Naive B cell (primary cell): Measurements from ENCODE around the gene SNRNP40. TPM values are rescaled to one million over a fixed set of nuclear protein-coding genes. Genes with fewer than 3 reads are reported as not detected.
A peak's percentile ranks its signal among the peaks of the same experiment; 100 is the strongest.
"Not testable (repeated sequence)": the region's sequence is repeated elsewhere in the genome, so short reads cannot be mapped to it uniquely, and the experiment has no call there.

Source experiments
- ATAC-seq, 2 donors: fragments of 150-1000 bp; cut with Tn5 transposase; 2 replicates each; pipeline ENCODE4 v1.10.0; 2021; ENCODE audit warnings: low read depth in 2 of 2, mild to moderate bottlenecking in 2 of 2, moderate library complexity in 2 of 2
- DNase-seq: peaks from one replicate; pipeline ENCODE4 v3.0.0; 2022
- H3K27ac Mint-ChIP-seq, 6 donors: one replicate each; pipeline ENCODE4 v1.8.0; 2020 to 2022; ENCODE audit warnings: mild to moderate bottlenecking in 6 of 6, mixed read lengths in 6 of 6, moderate library complexity in 5 of 6, inconsistent platforms in 2 of 6
- H3K27me3 Mint-ChIP-seq, 3 donors: one replicate each; pipeline ENCODE4 v1.8.0; 2021 to 2022; ENCODE audit warnings: mixed read lengths in 3 of 3, mild to moderate bottlenecking in 1 of 3
- H3K36me3 Mint-ChIP-seq, 2 donors: one replicate each; pipeline ENCODE4 v1.8.0; 2020 to 2022; ENCODE audit warnings: mixed read lengths in 2 of 2, inconsistent platforms in 1 of 2, mild to moderate bottlenecking in 1 of 2
- H3K4me1 Mint-ChIP-seq, 3 donors: one replicate each; pipeline ENCODE4 v1.8.0; 2020 to 2022; ENCODE audit warnings: mixed read lengths in 3 of 3, inconsistent platforms in 1 of 3, mild to moderate bottlenecking in 1 of 3, moderate library complexity in 1 of 3
- H3K4me3 Mint-ChIP-seq, 8 donors: one replicate each; pipeline ENCODE4 v1.8.0; 2020 to 2022; ENCODE audit warnings: mild to moderate bottlenecking in 8 of 8, mixed read lengths in 8 of 8, moderate library complexity in 8 of 8, inconsistent platforms in 2 of 8
- H3K9me3 Mint-ChIP-seq, 7 donors: one replicate each; pipeline ENCODE4 v1.8.0; 2020 to 2022; ENCODE audit warnings: mixed read lengths in 7 of 7, mild to moderate bottlenecking in 5 of 7, inconsistent platforms in 2 of 7, moderate library complexity in 1 of 7
- polyA plus RNA-seq, 6 donors: library from polyadenylated mRNA; unstranded; fragments of 300-500 nt; fragmentation: Illumina TruSeq; gene quantifications; one replicate each; pipeline ENCODE4 v1.2.3, GENCODE V29; 2021; ENCODE audit warnings: low read depth in 6 of 6

Gene SNRNP40
- polyA plus RNA-seq, 6 donors from 2014 or later: 61.8 to 97.0 (median 90.0) TPM

DNA sequence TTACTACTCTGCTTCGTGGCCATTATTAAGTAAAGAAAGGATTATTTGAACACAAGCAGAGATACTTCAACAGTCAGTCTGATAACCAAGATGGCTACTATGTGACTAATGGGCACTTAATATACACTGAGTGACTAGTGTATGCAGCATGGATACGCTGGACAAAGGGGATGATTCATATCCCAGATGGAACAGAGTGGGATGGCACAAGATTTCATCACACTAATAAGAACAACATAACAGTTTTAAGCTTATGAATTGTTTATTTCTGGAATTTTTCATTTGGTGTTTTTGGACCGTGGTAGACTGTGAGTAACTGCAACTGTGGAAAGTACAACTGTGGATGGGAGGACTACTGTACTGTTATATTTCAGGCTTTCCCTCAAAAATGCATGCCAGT, 9.7 kb upstream of the SNRNP40 start:
- Mint-ChIP-seq H3K9me3 (no peaks in the 10 kb centered on the region), H3K27ac (no peak overlapping the region), H3K4me3 (no peak overlapping the region), H3K4me1 (peaks cover 7 to 19% (median 8%) of the 10 kb centered on the region in 3 donors), H3K36me3 (peaks cover 9 to 13% of the 10 kb centered on the region in 2 donors), H3K27me3 (no peaks in the 10 kb centered on the region)
- DNase-seq: no peak
- no peak for ATAC-seq

DNA sequence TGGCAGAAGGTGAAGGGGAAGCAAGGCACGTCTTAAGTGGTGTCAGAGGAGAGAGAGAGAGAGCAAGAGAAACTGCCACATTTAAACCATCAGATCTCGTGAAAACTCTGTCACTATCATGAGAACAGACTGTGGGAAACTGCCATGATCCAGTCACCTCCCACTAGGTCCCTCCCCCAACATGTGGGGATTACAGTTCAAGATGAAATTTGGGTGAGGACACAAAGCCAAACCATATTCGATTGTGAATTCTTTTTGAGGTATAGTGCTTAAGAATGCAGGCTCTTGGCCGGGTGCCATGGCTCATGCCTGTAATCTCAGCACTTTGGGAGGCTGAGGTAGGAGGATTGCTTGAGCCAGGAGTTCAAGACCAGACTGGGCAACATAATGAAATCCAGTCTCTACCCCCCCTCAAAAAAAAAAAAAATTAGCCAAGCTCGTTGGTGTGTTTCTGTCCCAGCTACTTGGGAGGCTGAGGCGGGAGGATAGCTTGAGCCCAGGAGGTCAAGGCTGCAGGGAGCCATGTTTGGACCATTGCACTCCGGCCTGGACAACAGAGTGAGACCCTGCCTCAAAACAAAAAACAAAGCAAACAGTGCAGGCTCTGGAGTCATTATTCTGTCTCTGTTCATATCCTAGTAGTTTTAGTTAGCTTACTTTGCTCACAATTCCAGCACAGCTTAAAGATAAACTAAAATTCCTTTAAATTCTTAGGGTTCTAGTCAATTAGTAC, 6.3 kb upstream of the SNRNP40 start:
- Mint-ChIP-seq H3K27ac (no peak overlapping the region), H3K9me3 (no peaks in the 10 kb centered on the region), H3K36me3 (no peaks in the 10 kb centered on the region), H3K4me3 (no peak overlapping the region), H3K4me1 (peaks cover 7 to 28% (median 26%) of the 10 kb centered on the region in 3 donors), H3K27me3 (no peaks in the 10 kb centered on the region)
- DNase-seq (no peak), ATAC-seq (no peak)

DNA sequence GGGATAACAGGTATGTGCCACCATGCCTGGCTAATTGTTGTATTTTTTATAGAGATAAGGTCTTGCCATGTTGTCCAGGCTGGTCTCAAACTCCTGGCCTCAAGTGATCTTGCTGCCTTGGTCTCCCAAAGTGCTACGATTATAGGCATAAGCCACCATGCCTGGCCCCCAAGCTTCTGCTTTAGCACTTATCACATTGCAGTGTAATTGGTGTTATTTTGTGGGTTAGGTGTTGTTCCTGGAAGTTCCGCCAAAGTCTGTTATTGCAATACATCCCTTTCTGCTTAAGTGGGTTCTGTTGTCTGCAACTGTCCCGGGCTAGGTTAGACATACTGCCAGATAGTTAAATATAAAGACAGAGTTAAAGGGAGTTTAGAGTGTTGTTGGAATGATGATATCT, 3.6 kb upstream of the SNRNP40 start:
- DNase-seq: no peak
- H3K27ac Mint-ChIP-seq: peak overlapping the region in 2 of 6 donors; percentile 9 to 50
- H3K4me1 Mint-ChIP-seq: peaks cover 7 to 28% (median 24%) of the 10 kb centered on the region in 3 donors
- no peak for ATAC-seq
- no peaks in the 10 kb centered on the region for H3K27me3 Mint-ChIP-seq
- no peaks in the 10 kb centered on the region for H3K36me3 Mint-ChIP-seq
- H3K4me3 Mint-ChIP-seq: peak overlapping the region in 1 of 8 donors; percentile 30
- H3K9me3 Mint-ChIP-seq: no peaks in the 10 kb centered on the region

DNA sequence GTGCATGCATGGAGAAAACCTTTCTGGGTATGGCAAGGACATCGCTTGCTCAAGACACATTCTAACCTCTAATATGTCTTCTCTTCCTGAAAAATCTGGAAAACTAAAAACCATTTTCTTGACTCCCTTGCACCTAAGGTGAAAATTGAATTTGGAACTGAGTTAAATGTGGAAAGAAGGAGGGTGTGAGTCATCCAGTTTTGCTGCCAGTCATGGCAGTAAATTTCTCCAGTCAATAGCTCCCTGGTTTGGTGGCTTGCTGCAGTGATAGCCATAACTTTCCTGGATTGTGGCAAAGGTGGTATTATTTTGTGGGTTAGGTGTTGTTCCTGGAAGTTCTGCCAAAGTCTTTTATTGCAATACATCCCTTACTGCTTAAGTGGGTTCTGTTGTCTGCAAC, 2.8 kb upstream of the SNRNP40 start:
- Mint-ChIP-seq H3K4me1 (peaks cover 7 to 28% (median 24%) of the 10 kb centered on the region in 3 donors), H3K27ac (peak overlapping the region in 2 of 6 donors; percentile 40 to 46), H3K4me3 (peak overlapping the region in 1 of 8 donors; percentile 3), H3K36me3 (no peaks in the 10 kb centered on the region), H3K27me3 (no peaks in the 10 kb centered on the region), H3K9me3 (no peaks in the 10 kb centered on the region)
- ATAC-seq: no peak
- DNase-seq: no peak

DNA sequence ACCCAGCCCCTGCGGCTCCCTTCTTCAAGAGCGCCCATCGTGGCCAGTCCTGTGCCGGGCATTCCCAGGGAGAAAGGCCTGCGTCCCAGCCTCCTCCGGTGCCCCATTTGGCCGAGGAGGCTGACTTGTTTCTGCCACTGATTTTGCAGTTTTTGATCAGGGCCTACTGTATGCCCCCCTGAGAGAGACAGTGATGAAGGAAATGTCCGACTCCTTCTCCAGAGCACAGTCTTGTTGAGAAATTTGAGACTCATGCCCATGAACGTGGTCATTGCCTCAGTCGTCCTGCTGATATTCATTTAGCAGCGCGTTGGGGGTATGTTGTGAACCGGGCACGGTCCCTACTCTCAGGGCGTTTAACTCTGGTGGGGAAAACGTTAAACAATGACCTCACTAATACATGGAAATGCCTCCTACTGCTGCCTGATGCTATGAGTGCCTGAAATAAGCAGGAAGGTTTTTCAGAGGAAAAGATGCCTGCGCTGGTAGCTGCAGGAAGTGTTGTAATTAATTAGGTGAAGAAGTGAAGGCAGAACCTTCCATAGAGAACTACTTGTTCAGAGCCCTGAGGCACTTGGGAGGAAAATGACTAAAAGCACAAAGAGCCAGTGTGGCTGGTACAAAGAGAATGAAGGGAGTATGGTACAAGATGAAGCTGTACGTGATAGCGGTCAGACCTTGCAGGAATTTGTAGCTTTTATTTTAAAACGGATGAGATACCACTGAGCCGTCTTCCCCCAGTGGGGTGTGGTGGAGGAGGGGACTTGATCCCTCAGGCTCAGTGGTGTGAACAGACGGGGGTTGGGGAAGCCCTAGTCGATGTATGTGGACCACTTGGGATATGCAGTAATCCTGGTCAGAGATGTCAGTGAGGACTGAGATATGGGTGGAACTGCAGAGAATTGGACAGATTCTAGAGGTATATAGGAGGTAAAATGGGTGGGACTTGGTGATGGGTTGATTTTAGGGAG, 974 bp upstream of the SNRNP40 start:
- Mint-ChIP-seq H3K9me3 (no peaks in the 10 kb centered on the region), H3K27me3 (no peaks in the 10 kb centered on the region), H3K36me3 (peaks cover 0 to 9% of the 10 kb centered on the region in 2 donors), H3K4me3 (no peak overlapping the region), H3K4me1 (peaks cover 11 to 30% (median 24%) of the 10 kb centered on the region in 3 donors), H3K27ac (no peak overlapping the region)
- DNase-seq: no peak
- no peak for ATAC-seq

DNA sequence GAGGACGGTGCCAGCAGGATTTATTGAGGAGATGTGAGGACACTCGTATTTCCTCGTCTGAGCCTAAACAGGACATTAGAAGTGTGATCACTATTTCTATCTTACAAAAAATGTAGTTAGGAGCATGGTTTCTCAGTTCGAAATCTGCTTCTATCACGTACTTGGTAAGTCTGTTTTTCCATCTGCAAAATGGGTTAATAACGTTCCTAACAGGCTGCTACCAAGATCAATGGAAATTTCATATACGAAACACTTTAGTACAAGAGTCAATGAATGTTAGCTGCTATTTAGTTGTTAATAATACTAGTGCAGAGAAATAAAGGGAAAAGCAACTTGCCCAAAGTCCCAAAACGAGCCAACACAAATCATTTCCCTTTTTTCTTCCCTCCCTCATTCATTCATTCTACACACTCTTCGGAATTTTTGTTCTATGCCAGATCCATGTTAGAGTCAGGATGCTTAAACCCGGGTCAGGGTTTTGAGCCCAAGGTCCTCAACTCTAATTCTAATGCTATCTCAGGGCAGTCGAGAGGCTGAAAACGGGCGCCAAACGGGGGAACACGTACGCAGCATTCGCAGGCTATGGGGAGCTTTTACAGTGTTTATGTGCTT, 608 bp downstream of the SNRNP40 start:
- ATAC-seq (no peak), DNase-seq (no peak)
- Mint-ChIP-seq H3K4me1 (peaks cover 11 to 27% (median 19%) of the 10 kb centered on the region in 3 donors), H3K4me3 (no peak overlapping the region), H3K36me3 (peaks cover 0 to 12% of the 10 kb centered on the region in 2 donors), H3K9me3 (no peaks in the 10 kb centered on the region), H3K27me3 (no peaks in the 10 kb centered on the region), H3K27ac (peak overlapping the region in 1 of 6 donors; percentile 95)

DNA sequence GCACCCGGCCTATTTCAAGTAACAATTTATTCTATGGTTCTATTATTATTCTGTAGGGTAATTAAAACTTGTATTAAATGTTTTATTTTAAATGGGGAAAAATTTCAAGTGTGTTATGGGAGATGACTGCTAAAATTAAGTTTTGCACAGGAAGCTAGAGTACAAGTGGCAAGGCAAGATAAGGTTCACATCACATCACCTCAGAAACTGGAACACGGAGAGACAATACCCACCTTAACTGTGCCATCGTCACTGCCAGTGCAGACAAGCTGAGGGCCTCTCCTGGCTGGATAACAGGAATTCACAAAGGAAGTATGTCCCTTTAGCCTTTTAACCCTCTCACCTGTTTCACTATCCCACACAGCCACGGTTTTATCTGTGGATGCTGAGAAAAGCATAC, 7.6 kb downstream of the SNRNP40 start:
- H3K27me3 Mint-ChIP-seq: no peaks in the 10 kb centered on the region
- H3K9me3 Mint-ChIP-seq: no peaks in the 10 kb centered on the region
- ATAC-seq (no peak), DNase-seq (no peak)
- peak overlapping the region in 1 of 6 donors; percentile 47 for H3K27ac Mint-ChIP-seq
- peaks cover 15 to 31% of the 10 kb centered on the region in 2 donors for H3K36me3 Mint-ChIP-seq
- no peak overlapping the region for H3K4me3 Mint-ChIP-seq
- H3K4me1 Mint-ChIP-seq: peaks cover 7 to 16% (median 7%) of the 10 kb centered on the region in 3 donors

DNA sequence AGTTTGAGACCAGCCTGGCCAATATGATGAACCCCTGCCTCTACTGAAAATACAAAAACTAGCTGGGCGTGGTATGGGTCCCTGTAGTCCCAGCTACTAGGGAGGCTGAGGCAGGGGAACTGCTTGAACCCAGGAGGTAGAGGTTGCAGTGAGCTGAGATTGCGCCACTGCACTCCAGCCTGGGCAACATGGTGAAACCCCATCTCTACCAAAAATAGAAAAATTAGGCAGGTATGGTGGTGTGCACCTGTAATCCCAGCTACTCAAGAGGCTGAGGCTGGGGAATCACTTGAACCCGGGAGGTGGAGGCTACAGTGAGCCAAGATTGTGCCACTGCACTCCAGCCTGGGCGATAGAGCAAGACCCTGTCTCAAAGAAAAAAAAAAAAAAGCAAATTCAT, 8.8 kb downstream of the SNRNP40 start:
- not testable (repeated sequence) for H3K27me3 Mint-ChIP-seq, DNase-seq, H3K4me1 Mint-ChIP-seq, H3K4me3 Mint-ChIP-seq, ATAC-seq, H3K9me3 Mint-ChIP-seq
- Mint-ChIP-seq H3K36me3 (peaks cover 15 to 24% of the 10 kb centered on the region in 2 donors), H3K27ac (peak overlapping the region in 1 of 6 donors; percentile 69)

DNA sequence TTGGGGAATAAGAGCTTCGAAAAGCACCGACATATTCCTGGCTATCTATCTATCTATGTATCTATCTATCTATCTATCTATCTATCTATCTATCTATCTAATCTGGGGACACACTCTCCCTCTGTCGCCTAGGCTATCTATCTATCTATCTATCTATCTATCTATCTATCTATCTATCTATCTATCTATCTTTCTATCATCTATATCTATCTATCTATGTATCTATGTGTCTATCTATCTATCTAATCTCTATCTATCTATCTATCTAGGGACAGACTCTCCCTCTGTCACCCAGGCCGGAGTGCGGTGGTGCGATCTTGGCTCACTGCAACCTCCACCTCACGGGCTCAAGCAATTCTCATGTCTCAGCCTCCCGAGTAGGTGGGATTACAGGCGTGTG, 14.2 kb downstream of the SNRNP40 start:
- not testable (repeated sequence) for H3K27me3 Mint-ChIP-seq, H3K4me3 Mint-ChIP-seq, ATAC-seq, DNase-seq, H3K9me3 Mint-ChIP-seq, H3K27ac Mint-ChIP-seq, H3K4me1 Mint-ChIP-seq
- H3K36me3 Mint-ChIP-seq: peaks cover 20 to 26% of the 10 kb centered on the region in 2 donors

DNA sequence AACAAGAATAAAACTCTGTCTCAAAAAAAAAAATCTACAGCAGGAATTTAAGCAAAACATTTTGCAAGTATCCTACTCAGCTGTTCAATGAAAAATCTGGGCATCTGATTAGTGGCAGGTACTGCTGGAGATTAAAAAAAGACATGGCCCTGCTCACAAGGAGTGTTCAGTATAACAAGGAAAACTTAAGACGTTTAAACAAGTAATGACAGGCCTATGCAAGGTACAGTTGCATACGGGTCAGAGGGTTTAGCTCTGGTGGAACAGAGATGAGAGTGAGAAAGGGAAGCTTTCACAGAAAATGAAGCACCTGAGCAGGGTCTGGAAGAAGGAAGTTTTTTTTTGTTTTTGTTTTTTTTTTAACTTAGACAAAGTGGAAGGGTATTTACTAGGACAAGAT, 23.0 kb downstream of the SNRNP40 start:
- Mint-ChIP-seq H3K27ac (peak overlapping the region in 2 of 6 donors; percentile 54 to 59), H3K27me3 (no peaks in the 10 kb centered on the region), H3K36me3 (peaks cover 5 to 31% of the 10 kb centered on the region in 2 donors), H3K9me3 (no peaks in the 10 kb centered on the region), H3K4me3 (no peak overlapping the region), H3K4me1 (peaks cover 0 to 6% (median 0%) of the 10 kb centered on the region in 3 donors)
- ATAC-seq: no peak
- no peak for DNase-seq

DNA sequence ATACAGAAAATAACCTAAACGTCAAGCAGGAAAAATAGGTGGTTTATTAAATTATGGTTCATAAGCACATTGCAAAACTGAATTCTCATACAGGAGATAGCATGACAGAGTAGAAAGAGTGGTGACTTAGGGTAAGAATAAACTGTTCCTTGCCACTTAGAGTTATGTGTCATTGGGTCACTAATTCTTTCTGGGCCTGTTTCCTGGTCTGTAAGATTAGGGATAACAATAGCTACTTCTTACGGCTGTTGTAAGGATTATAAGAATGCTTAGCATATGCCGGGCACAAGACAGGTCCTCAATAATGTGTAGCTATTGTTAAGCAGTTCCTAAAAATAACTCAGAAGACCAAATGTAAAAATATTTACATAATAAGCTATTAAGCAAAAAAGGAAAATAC, 24.2 kb downstream of the SNRNP40 start:
- Mint-ChIP-seq H3K9me3 (no peaks in the 10 kb centered on the region), H3K4me1 (peaks cover 0 to 6% (median 0%) of the 10 kb centered on the region in 3 donors), H3K4me3 (no peak overlapping the region), H3K27me3 (no peaks in the 10 kb centered on the region), H3K27ac (no peak overlapping the region), H3K36me3 (peaks cover 0 to 30% of the 10 kb centered on the region in 2 donors)
- ATAC-seq: no peak
- DNase-seq: no peak

DNA sequence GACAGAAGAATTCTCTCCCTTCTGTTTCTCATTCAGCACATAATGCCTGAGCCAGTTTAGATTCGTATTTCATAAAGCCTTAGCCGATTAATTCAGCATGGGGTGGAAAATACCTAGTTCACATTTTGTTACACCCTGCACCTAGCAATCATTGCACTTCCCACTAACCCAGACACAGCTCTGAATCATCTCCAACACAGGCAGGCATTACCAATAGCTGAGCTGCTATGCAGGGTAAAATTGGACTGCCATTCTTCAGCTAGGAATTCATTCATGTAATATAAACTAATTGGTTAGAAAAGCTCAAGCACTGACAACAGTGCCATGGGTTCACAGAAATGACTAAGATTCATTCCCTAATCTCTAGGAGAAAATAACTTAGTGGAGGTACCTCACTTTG, 30.0 kb downstream of the SNRNP40 start:
- Mint-ChIP-seq H3K36me3 (peaks cover 16 to 45% of the 10 kb centered on the region in 2 donors), H3K9me3 (no peaks in the 10 kb centered on the region), H3K27ac (no peak overlapping the region), H3K27me3 (no peaks in the 10 kb centered on the region), H3K4me3 (no peak overlapping the region), H3K4me1 (no peaks in the 10 kb centered on the region)
- no peak for ATAC-seq
- no peak for DNase-seq

DNA sequence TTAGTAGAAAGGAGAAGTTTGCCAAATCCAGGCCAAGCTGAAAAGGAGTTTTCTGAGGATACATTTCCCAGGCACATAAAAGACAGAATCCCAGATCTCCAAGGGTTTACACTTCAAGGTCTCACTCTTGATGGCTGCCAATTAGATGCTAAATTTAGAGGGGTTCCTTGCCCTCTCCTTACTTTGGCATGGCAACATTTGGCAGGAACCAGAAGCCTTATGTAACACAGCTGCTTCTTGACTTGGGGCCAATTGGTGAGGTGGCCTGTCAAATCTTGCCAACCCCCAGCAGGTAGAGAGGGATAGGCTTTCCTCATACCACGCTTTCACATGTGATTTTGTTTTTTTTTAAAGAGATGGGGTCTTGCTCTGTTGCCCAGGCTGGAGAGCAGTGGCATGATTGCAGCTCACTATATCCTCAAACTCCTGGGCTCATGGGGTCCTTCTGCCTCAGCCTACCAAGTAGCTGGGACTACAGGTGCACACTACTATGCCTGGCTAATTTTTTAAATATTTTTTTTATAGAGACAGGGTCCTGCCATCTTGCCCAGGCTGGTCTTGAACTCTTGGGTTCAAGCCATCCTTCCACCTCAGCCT, 31.7 kb downstream of the SNRNP40 start:
- ATAC-seq (no peak), DNase-seq (no peak)
- no peaks in the 10 kb centered on the region for H3K4me1 Mint-ChIP-seq
- peak overlapping the region in 2 of 6 donors; percentile 22 to 58 for H3K27ac Mint-ChIP-seq
- no peaks in the 10 kb centered on the region for H3K27me3 Mint-ChIP-seq
- H3K36me3 Mint-ChIP-seq: peaks cover 19 to 42% of the 10 kb centered on the region in 2 donors
- H3K9me3 Mint-ChIP-seq: no peaks in the 10 kb centered on the region
- no peak overlapping the region for H3K4me3 Mint-ChIP-seq
